B cell (primary cell): Measurements from ENCODE around the gene KYAT1. TPM values are rescaled to one million over a fixed set of nuclear protein-coding genes. Genes with fewer than 3 reads are reported as not detected.
A peak's percentile ranks its signal among the peaks of the same experiment; 100 is the strongest.

ENCODE experiments used
- ATAC-seq: fragments of 200-7000 bp; cut with Tn5 transposase; one replicate; pipeline ENCODE4 v1.10.0; 2021; ENCODE audit warnings: low read depth, mild to moderate bottlenecking, moderate number of reproducible peaks, moderate library complexity
- CTCF ChIA-PET: fragments of 350-600 bp; sonication (Branson Sonifier 250); formaldehyde crosslinking; loops from one replicate; lab custom pipeline; 2021; ENCODE audit warnings: antibody characterized with exemption, inconsistent platforms; lab: Charles Lee
- POLR2A ChIA-PET: fragments of 350-600 bp; sonication (Branson Sonifier 250); formaldehyde crosslinking; loops from one replicate; lab custom pipeline; 2021; ENCODE audit warnings: antibody characterized with exemption; lab: Charles Lee
- DNase-seq: peaks from one replicate; pipeline ENCODE4 v3.0.0; 2013
- H2AFZ ChIP-seq: 2 replicates; pipeline ENCODE4 v1.6.1; 2012; ENCODE audit warnings: mild to moderate bottlenecking, low read depth, low read length; ENCODE audit not compliant: insufficient read depth, poor library complexity, severe bottlenecking
- H3K27ac ChIP-seq, 2 donors: 1 replicate in 1 of 2; 2 replicates in 1 of 2; pipeline ENCODE4 v1.5.1; 2012 to 2013; ENCODE audit warnings: low read length in 2 of 2, mild to moderate bottlenecking in 2 of 2, moderate library complexity in 1 of 2
- H3K27me3 ChIP-seq, 4 experiments: fragments of 200-600 bp in 1 of 4; sonication (generic) in 1 of 4; replicated peaks in 1 of 4; 1 replicate in 2 of 4; 2 replicates in 2 of 4; pipeline versions ENCODE4 v1.6.1 to v1.7.0; 2013 to 2016; ENCODE audit warnings: low read length in 3 of 4, mild to moderate bottlenecking in 2 of 4, mixed read lengths in 1 of 4, moderate library complexity in 1 of 4; ENCODE audit not compliant: insufficient read depth in 4 of 4, control insufficient read depth in 3 of 4; ENCODE audit errors: control extremely low read depth in 1 of 4
- H3K36me3 ChIP-seq, 2 experiments: replicated peaks in 1 of 2; 1 replicate in 1 of 2; 2 replicates in 1 of 2; pipeline versions ENCODE4 v1.6.1 to v1.7.1; 2013; ENCODE audit warnings: low read length in 1 of 2; ENCODE audit not compliant: insufficient read depth in 2 of 2, control insufficient read depth in 1 of 2; ENCODE audit errors: control extremely low read depth in 1 of 2, extremely low read depth in 1 of 2
- H3K4me1 ChIP-seq, 2 donors: fragments of 200-600 bp in 1 of 2; sonication (generic) in 1 of 2; 1 replicate in 1 of 2; 2 replicates in 1 of 2; pipeline versions ENCODE4 v1.5.1 to v1.6.1; 2013 to 2017; ENCODE audit warnings: low read length in 2 of 2; ENCODE audit not compliant: control insufficient read depth in 2 of 2, insufficient read depth in 2 of 2
- H3K4me2 ChIP-seq: replicated peaks from 2 replicates; pipeline ENCODE3; 2012; ENCODE audit warnings: mild to moderate bottlenecking, low read depth, low read length; ENCODE audit not compliant: poor library complexity, severe bottlenecking
- H3K4me3 ChIP-seq, 5 experiments: fragments of 200-600 bp in 1 of 5; sonication (generic) in 1 of 5; 1 replicate in 3 of 5; 2 replicates in 2 of 5; pipeline versions ENCODE4 v1.5.1 to v1.7.0; 2011 to 2016; ENCODE audit warnings: low read length in 4 of 5, mild to moderate bottlenecking in 4 of 5, low read depth in 2 of 5, control low read depth in 1 of 5, moderate library complexity in 1 of 5; ENCODE audit not compliant: insufficient read depth in 1 of 5; ENCODE audit errors: control extremely low read depth in 1 of 5, extremely low read depth in 1 of 5
- H3K79me2 ChIP-seq: fragments of 200-600 bp; sonication (generic); one replicate; pipeline ENCODE4 v1.6.0; 2016; ENCODE audit warnings: low read length; ENCODE audit not compliant: control insufficient read depth, insufficient read depth
- H3K9ac ChIP-seq: fragments of 200-600 bp; sonication (generic); 2 replicates; pipeline ENCODE4 v1.6.1; 2017; ENCODE audit warnings: mild to moderate bottlenecking, low read length, moderate library complexity
- H3K9me3 ChIP-seq, 3 donors: one replicate each; pipeline versions ENCODE4 v1.6.1 to v1.7.1; 2013; ENCODE audit warnings: low read length in 2 of 3; ENCODE audit not compliant: control insufficient read depth in 2 of 3, insufficient read depth in 1 of 3; ENCODE audit errors: control extremely low read depth in 1 of 3
- H4K20me1 ChIP-seq: 2 replicates; pipeline ENCODE4 v1.6.0; 2012; ENCODE audit warnings: mild to moderate bottlenecking, low read length; ENCODE audit not compliant: insufficient read depth, control insufficient read depth, poor library complexity, severe bottlenecking
- H3K27ac Mint-ChIP-seq: one replicate; pipeline ENCODE4 v1.8.0; 2021; ENCODE audit warnings: mixed read lengths
- H3K27me3 Mint-ChIP-seq: one replicate; pipeline ENCODE4 v1.8.0; 2021; ENCODE audit warnings: mixed read lengths
- H3K4me1 Mint-ChIP-seq: one replicate; pipeline ENCODE4 v1.8.0; 2021; ENCODE audit warnings: mixed read lengths
- H3K4me3 Mint-ChIP-seq: one replicate; pipeline ENCODE4 v1.8.0; 2021; ENCODE audit warnings: mixed read lengths
- H3K9me3 Mint-ChIP-seq: one replicate; pipeline ENCODE4 v1.8.0; 2022; ENCODE audit warnings: mixed read lengths; ENCODE audit not compliant: insufficient read depth
- CTCF ChIP-seq: fragments of 200-600 bp; IDR thresholded peaks from one replicate; pipeline ENCODE4 v1.8.0; 2022; ENCODE audit warnings: antibody characterized with exemption, mild to moderate bottlenecking
- EZH2 ChIP-seq: IDR thresholded peaks from 2 replicates; pipeline ENCODE4 v1.6.1; 2012; ENCODE audit warnings: borderline replicate concordance, low read depth, mild to moderate bottlenecking, moderate library complexity, low read length; ENCODE audit not compliant: insufficient read depth, poor library complexity, severe bottlenecking
- WGBS: methylation state at CpG from one replicate; pipeline ENCODE4 v1.1.5; 2013; ENCODE audit warnings: missing lambda C conversion rate; ENCODE audit not compliant: insufficient coverage; 5-methylcytosine and 5-hydroxymethylcytosine counted together
- intact Hi-C: fragments of 100-400 bp; cut with micrococcal nuclease; formaldehyde crosslinking; loops from one replicate; pipeline ENCODE4 v1.10.0; 2022
- polyA plus RNA-seq: library from polyadenylated mRNA; depleted of rRNA; stranded (reverse); fragments of >200 nt; gene quantifications from 2 replicates; pipeline ENCODE4 v1.2.3, GENCODE V29; 2012
- total RNA-seq, 2 donors: library from RNA; stranded (reverse); fragments of 120-200 nt in 1 of 2; gene quantifications; 1 replicate in 1 of 2; 2 replicates in 1 of 2; pipeline versions ENCODE4 v1.2.3 to v1.2.4, GENCODE V29; 2013 to 2022

Gene KYAT1
- total and polyA plus RNA-seq, 2 donors (not counting 1 experiment from before 2014, with no cell fraction given) = 7.0 to 16.2 TPM

- intact Hi-C loops = no loop called here
- ATAC-seq (no peak), DNase-seq (no peak)
- Mint-ChIP-seq H3K27me3 (no peaks in the 10 kb centered on the region), H3K4me1 (peaks cover 40% of the 10 kb centered on the region), H3K27ac (no peak overlapping the region), H3K9me3 (no peaks in the 10 kb centered on the region), H3K4me3 (no peak overlapping the region)
- Histone ChIP-seq H3K9ac (no peak overlapping the region), H2AFZ (no peak overlapping the region), H3K27ac (no peak overlapping the region), H3K79me2 (peaks cover 75% of the 10 kb centered on the region), H3K4me2 (no peak overlapping the region), H3K27me3 (no peaks in the 10 kb centered on the region), H3K4me1 (peaks cover 15 to 29% of the 10 kb centered on the region in 2 donors), H4K20me1 (peaks cover 32% of the 10 kb centered on the region), H3K36me3 (peaks cover 3 to 26% of the 10 kb centered on the region in 2 experiments), H3K4me3 (no peak overlapping the region), H3K9me3 (no peaks in the 10 kb centered on the region)
- POLR2A ChIA-PET = no interaction called here
- TF ChIP-seq CTCF (no peak), EZH2 (no peak)
- CTCF ChIA-PET = interaction anchor here (1.7 kb wide), 1 partner anchor 41 kb away, joined by 5 read pairs; no protein-coding TSS in a partner anchor
- WGBS = 92% methylated on average over 7 of the region's 8 CpGs
These were observed 3.6 kb upstream of the KYAT1 start for GRCh38 chr9:128885376-128885775.

GRCh38 chr9:128884164-128884563, 2.4 kb upstream of the KYAT1 start:
- 100% methylated on average over 1 of the region's 2 CpGs for WGBS
- ChIA-PET CTCF (interaction anchor here (0.6 to 1.7 kb wide), 3 partner anchors 8 to 42 kb away, joined by 3 to 5 read pairs (median 4); no protein-coding TSS in a partner anchor), POLR2A (no interaction called here)
- DNase-seq (no peak), ATAC-seq (no peak)
- peak overlapping the region; percentile 44 for H3K4me3 Mint-ChIP-seq
- intact Hi-C loops = loop anchor here (5.0 kb wide), 6 partner anchors 43 to 1167 kb away; partner anchors contain the start of genes ODF2, PTGES2, PTRH1 and TTC16
- peak overlapping the region; percentile 98 for H3K4me2 ChIP-seq
- no peaks in the 10 kb centered on the region for H3K27me3 ChIP-seq
- no peak overlapping the region for H3K4me3 ChIP-seq
- peaks cover 3 to 26% of the 10 kb centered on the region in 2 experiments for H3K36me3 ChIP-seq
- H3K27me3 Mint-ChIP-seq = no peaks in the 10 kb centered on the region
- H3K4me1 ChIP-seq = peaks cover 15 to 37% of the 10 kb centered on the region in 2 donors
- no peaks in the 10 kb centered on the region for H3K9me3 Mint-ChIP-seq
- H3K27ac ChIP-seq = no peak overlapping the region
- H3K27ac Mint-ChIP-seq = no peak overlapping the region
- peaks cover 29% of the 10 kb centered on the region for H4K20me1 ChIP-seq
- H3K9ac ChIP-seq = no peak overlapping the region
- H3K4me1 Mint-ChIP-seq = peaks cover 44% of the 10 kb centered on the region
- H3K79me2 ChIP-seq = peaks cover 82% of the 10 kb centered on the region
- H2AFZ ChIP-seq = no peak overlapping the region
- TF ChIP-seq EZH2 (no peak), CTCF (no peak)
- H3K9me3 ChIP-seq = no peaks in the 10 kb centered on the region
